Upper lobe of right lung (tissue), 1 donor: ENCODE results near the gene TMEM117. TPM values are rescaled to one million over a fixed set of nuclear protein-coding genes. Genes with fewer than 3 reads are reported as not detected.

Experiments
- ATAC-seq: fragments of 200-7000 bp; cut with Tn5 transposase; one replicate; pipeline ENCODE4 v1.9.1; 2020; ENCODE audit warnings: mild to moderate bottlenecking, moderate library complexity
- DNase-seq: peaks from one replicate; pipeline ENCODE4 v3.0.0-alpha.2; 2020
- H3K27ac ChIP-seq: fragments of 200-600 bp; one replicate; pipeline ENCODE4 v1.8.0; 2022
- H3K27me3 ChIP-seq: fragments of 200-600 bp; one replicate; pipeline ENCODE4 v1.8.0; 2022; ENCODE audit warnings: mild to moderate bottlenecking
- H3K36me3 ChIP-seq: fragments of 200-600 bp; one replicate; pipeline ENCODE4 v1.8.0; 2022
- H3K4me1 ChIP-seq: fragments of 200-600 bp; one replicate; pipeline ENCODE4 v1.8.0; 2022
- H3K4me3 ChIP-seq: fragments of 200-600 bp; one replicate; pipeline ENCODE4 v1.8.0; 2022; ENCODE audit warnings: mild to moderate bottlenecking
- H3K9me3 ChIP-seq: fragments of 200-600 bp; one replicate; pipeline ENCODE4 v1.8.0; 2022
- intact Hi-C: fragments of 100-400 bp; cut with DNase I; formaldehyde crosslinking; loops from one replicate; pipeline ENCODE4 v1.11.0; 2022
- total RNA-seq: library from RNA; stranded (reverse); fragmentation: NEBNext Ultra II Directional; extraction: Animal tissue kit (Norgen Biotek cat#: 25700); gene quantifications from one replicate; pipeline ENCODE4 v1.2.1, GENCODE V29; 2021
- TF ChIP-seq, protein P1 (sequence below): fragments of 200-600 bp; IDR thresholded peaks from one replicate; pipeline ENCODE4 v1.8.0; 2022; ENCODE audit warnings: antibody characterized with exemption
- donor health status: DM: no; HTN: yes; CAD: no; lungs with severe emphysema.

TMEM117 gene
- total RNA-seq, 1 donor from 2014 or later = 4.6 TPM

DNA sequence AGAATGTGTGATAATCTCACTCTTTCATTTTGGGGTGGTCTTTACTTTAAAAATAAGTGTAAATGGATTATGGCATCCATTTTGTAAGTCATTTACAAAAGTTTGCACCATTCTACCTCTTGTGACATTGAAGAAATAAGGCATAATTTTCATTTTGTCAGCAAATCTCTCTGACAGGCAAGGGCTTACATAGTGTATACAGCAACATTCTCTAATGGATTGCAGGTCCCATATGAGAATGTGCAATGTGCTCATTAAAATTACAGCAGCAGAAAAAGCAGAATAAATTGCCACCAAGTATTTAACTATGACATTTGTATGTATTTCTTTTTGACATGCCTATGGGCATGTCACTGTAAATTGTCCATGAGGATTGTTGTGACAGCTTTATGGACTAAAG is 223.6 kb downstream of the TMEM117 start:
- ATAC-seq = no peak
- no peaks in the 10 kb centered on the region for H3K36me3 ChIP-seq
- no peaks in the 10 kb centered on the region for H3K9me3 ChIP-seq
- H3K27me3 ChIP-seq = no peaks in the 10 kb centered on the region
- H3K4me1 ChIP-seq = no peaks in the 10 kb centered on the region
- DNase-seq = no peak
- intact Hi-C loops = no loop called here
- TF ChIP-seq, protein P1, sequence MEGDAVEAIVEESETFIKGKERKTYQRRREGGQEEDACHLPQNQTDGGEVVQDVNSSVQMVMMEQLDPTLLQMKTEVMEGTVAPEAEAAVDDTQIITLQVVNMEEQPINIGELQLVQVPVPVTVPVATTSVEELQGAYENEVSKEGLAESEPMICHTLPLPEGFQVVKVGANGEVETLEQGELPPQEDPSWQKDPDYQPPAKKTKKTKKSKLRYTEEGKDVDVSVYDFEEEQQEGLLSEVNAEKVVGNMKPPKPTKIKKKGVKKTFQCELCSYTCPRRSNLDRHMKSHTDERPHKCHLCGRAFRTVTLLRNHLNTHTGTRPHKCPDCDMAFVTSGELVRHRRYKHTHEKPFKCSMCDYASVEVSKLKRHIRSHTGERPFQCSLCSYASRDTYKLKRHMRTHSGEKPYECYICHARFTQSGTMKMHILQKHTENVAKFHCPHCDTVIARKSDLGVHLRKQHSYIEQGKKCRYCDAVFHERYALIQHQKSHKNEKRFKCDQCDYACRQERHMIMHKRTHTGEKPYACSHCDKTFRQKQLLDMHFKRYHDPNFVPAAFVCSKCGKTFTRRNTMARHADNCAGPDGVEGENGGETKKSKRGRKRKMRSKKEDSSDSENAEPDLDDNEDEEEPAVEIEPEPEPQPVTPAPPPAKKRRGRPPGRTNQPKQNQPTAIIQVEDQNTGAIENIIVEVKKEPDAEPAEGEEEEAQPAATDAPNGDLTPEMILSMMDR = no peak
- no peak overlapping the region for H3K27ac ChIP-seq
- H3K4me3 ChIP-seq = no peak overlapping the region

DNA sequence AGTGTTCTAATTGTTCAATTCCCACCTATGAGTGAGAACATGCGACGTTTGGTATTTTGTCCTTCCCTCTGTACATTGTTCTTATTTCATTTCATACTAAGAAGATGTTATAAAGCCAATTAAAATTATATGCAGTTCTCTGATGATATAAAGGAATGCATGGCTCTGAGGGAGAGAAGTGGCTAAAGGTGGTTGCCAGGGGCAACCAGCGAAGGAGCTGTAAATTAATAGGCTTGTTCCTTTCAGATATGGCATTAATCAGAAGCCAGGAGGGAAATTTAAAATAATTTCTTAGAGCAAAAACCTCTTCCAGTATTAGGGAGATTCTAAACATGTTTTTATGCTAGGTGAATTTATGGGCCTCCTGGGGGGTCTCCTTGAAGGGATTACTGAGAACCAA is 227.8 kb downstream of the TMEM117 start:
- Histone ChIP-seq H3K27ac (no peak overlapping the region), H3K4me1 (no peaks in the 10 kb centered on the region), H3K9me3 (no peaks in the 10 kb centered on the region), H3K36me3 (no peaks in the 10 kb centered on the region), H3K27me3 (no peaks in the 10 kb centered on the region), H3K4me3 (no peak overlapping the region)
- TF ChIP-seq, protein P1 = no peak
- ATAC-seq (no peak), DNase-seq (no peak)
- intact Hi-C loops = no loop called here

DNA sequence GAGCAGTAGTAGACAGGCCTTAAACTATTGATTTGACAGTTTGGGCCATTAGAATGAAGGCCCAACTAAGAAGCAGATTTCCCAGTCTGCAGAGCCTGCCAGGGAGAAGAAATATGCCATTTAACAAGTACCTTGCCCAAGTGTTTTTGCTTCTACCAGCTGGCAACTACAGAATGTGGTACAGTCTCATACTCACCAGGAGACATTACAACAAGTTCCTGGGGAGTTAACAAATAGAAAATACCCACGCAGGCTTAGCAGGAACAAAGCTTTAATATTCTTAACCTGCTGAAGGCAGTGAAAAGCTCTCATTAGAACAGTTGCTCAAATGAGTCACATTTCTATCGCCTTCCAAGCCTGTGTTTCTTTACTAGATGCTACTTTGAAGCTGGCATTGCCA is 241.0 kb downstream of the TMEM117 start:
- ATAC-seq (no peak), DNase-seq (no peak)
- H3K27me3 ChIP-seq = no peaks in the 10 kb centered on the region
- H3K9me3 ChIP-seq = no peaks in the 10 kb centered on the region
- no peak overlapping the region for H3K27ac ChIP-seq
- TF ChIP-seq, protein P1 = no peak
- no peak overlapping the region for H3K4me3 ChIP-seq
- H3K36me3 ChIP-seq = no peaks in the 10 kb centered on the region
- H3K4me1 ChIP-seq = no peaks in the 10 kb centered on the region
- intact Hi-C loops = no loop called here

DNA sequence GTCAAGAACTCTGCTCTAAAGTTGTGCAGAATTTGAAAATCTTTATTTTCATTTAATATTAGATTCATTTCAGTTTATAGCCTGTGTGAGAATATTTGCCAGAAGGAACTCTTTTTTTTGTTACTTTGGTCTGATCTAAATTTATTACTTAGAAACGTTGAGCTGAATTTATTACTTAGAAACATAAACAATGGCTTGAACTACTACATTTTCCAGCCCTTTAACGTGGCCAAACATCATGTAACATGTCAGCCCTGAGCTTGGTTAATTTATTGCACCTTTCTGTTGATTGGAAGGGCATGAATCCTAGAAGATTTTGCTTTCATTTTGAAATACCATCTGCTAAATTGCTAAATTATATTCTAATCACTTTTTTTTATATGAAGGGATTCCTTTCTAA is 241.4 kb downstream of the TMEM117 start:
- TF ChIP-seq, protein P1 = no peak
- no peak overlapping the region for H3K27ac ChIP-seq
- intact Hi-C loops = no loop called here

DNA sequence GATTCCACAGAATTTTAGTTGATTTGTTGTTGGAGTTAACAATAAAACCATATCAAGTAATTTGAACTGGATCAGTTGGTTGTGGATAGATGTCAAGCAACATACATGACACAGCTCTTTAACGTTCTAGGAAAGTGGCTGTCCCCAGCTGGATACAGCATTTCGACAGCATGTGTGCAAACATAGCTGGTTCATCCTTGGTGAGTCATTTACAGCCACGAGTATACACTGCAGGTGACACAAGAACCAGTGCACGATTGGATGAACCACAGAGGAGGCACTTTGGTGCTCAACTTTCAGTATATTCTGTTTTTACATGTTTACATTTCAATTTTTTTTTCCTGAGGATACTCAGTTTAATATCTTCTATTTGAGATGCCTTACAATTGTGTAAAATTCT is 242.4 kb downstream of the TMEM117 start:
- no peaks in the 10 kb centered on the region for H3K4me1 ChIP-seq
- intact Hi-C loops = no loop called here
- no peak overlapping the region for H3K4me3 ChIP-seq
- TF ChIP-seq, protein P1 = no peak
- no peak overlapping the region for H3K27ac ChIP-seq
- H3K27me3 ChIP-seq = no peaks in the 10 kb centered on the region
- DNase-seq (no peak), ATAC-seq (no peak)
- no peaks in the 10 kb centered on the region for H3K36me3 ChIP-seq
- no peaks in the 10 kb centered on the region for H3K9me3 ChIP-seq

More for the DNA sequence above, 241.4 kb downstream of the TMEM117 start:
- no peak for ATAC-seq
- H3K27me3 ChIP-seq = no peaks in the 10 kb centered on the region
- no peaks in the 10 kb centered on the region for H3K36me3 ChIP-seq
- no peaks in the 10 kb centered on the region for H3K9me3 ChIP-seq
- DNase-seq = no peak
- no peaks in the 10 kb centered on the region for H3K4me1 ChIP-seq
- no peak overlapping the region for H3K4me3 ChIP-seq

DNA sequence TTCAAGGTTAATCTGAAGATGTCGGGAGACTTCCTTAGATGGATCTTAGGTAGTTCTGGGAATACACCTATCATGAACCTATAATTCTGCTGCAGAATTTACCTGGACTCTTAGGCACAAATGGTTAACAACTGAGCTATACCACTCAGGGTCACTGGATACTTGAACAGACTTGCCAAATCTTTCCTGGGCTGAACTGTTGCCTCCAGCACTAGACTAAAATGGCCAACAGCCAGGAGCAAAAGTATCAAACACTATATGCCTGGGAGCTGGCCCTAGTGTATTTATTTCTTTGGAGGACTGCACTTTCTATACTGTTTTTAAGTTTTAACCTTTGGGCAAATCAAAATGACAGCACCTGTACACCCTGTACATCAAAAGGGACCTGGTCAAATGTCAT is 252.8 kb downstream of the TMEM117 start:
- H3K9me3 ChIP-seq = no peaks in the 10 kb centered on the region
- H3K4me3 ChIP-seq = no peak overlapping the region
- H3K4me1 ChIP-seq = no peaks in the 10 kb centered on the region
- no peaks in the 10 kb centered on the region for H3K27me3 ChIP-seq
- ATAC-seq (no peak), DNase-seq (no peak)
- H3K36me3 ChIP-seq = no peaks in the 10 kb centered on the region
- intact Hi-C loops = no loop called here
- no peak overlapping the region for H3K27ac ChIP-seq
- TF ChIP-seq, protein P1 = no peak
